Trophoblast cell (in vitro differentiated cells and primary cell): Measurements from ENCODE around the gene SLC20A1. TPM values are rescaled to one million over a fixed set of nuclear protein-coding genes. Genes with fewer than 3 reads are reported as not detected.

Source experiments
- DNase-seq, 2 donors: peaks; one replicate each; pipeline ENCODE4 v3.0.0-alpha.2; 2016
- H2AFZ ChIP-seq: 2 replicates; pipeline ENCODE4 v1.6.1; 2013; ENCODE audit warnings: low read length, moderate library complexity, mild to moderate bottlenecking; ENCODE audit not compliant: insufficient read depth, poor library complexity
- H2AK5ac ChIP-seq: 2 replicates; pipeline ENCODE4 v1.6.1; 2013; ENCODE audit warnings: mild to moderate bottlenecking, low read length
- H2BK120ac ChIP-seq: 2 replicates; pipeline ENCODE4 v1.6.1; 2013; ENCODE audit warnings: low read length, mild to moderate bottlenecking, moderate library complexity; ENCODE audit not compliant: insufficient read depth, poor library complexity
- H2BK12ac ChIP-seq: 2 replicates; pipeline ENCODE4 v1.6.1; 2013; ENCODE audit warnings: mild to moderate bottlenecking, low read length, moderate library complexity
- H2BK5ac ChIP-seq: 2 replicates; pipeline ENCODE4 v1.6.1; 2013; ENCODE audit warnings: low read length, low read depth, moderate library complexity, mild to moderate bottlenecking; ENCODE audit not compliant: poor library complexity
- H3K14ac ChIP-seq: 2 replicates; pipeline ENCODE4 v1.6.1; 2013; ENCODE audit warnings: mild to moderate bottlenecking, low read length
- H3K18ac ChIP-seq: 2 replicates; pipeline ENCODE4 v1.6.1; 2013; ENCODE audit warnings: mild to moderate bottlenecking, low read length
- H3K23ac ChIP-seq: 2 replicates; pipeline ENCODE4 v1.6.1; 2013; ENCODE audit warnings: low read length
- H3K27ac ChIP-seq: 2 replicates; pipeline ENCODE4 v1.5.1; 2013; ENCODE audit warnings: low read depth, mild to moderate bottlenecking, inconsistent platforms, low read length, moderate library complexity
- H3K27me3 ChIP-seq: 2 replicates; pipeline ENCODE4 v1.6.1; 2013; ENCODE audit warnings: inconsistent platforms, mild to moderate bottlenecking, low read length, moderate library complexity; ENCODE audit not compliant: insufficient read depth
- H3K36me3 ChIP-seq, 2 experiments: 1 replicate in 1 of 2; 2 replicates in 1 of 2; pipeline ENCODE4 v1.6.1; 2013; ENCODE audit warnings: low read length in 2 of 2, mild to moderate bottlenecking in 2 of 2, moderate library complexity in 1 of 2; ENCODE audit not compliant: insufficient read depth in 2 of 2, control insufficient read depth in 1 of 2
- H3K4ac ChIP-seq: 2 replicates; pipeline ENCODE4 v1.6.1; 2013; ENCODE audit warnings: low read depth, mild to moderate bottlenecking, low read length, moderate library complexity
- H3K4me1 ChIP-seq, 2 experiments: 1 replicate in 1 of 2; 2 replicates in 1 of 2; pipeline ENCODE4 v1.6.1; 2013; ENCODE audit warnings: low read length in 2 of 2, mild to moderate bottlenecking in 2 of 2, moderate library complexity in 1 of 2; ENCODE audit not compliant: insufficient read depth in 2 of 2, control insufficient read depth in 1 of 2
- H3K4me2 ChIP-seq: 2 replicates; pipeline ENCODE4 v1.6.1; 2013; ENCODE audit warnings: inconsistent platforms, mild to moderate bottlenecking, low read length, moderate library complexity
- H3K4me3 ChIP-seq: 2 replicates; pipeline ENCODE4 v1.5.1; 2013; ENCODE audit warnings: mild to moderate bottlenecking, low read depth, low read length, inconsistent platforms
- H3K79me1 ChIP-seq: one replicate; pipeline ENCODE4 v1.6.1; 2013; ENCODE audit warnings: low read length
- H3K79me2 ChIP-seq: 2 replicates; pipeline ENCODE4 v1.6.1; 2013; ENCODE audit warnings: low read length, mild to moderate bottlenecking; ENCODE audit not compliant: control insufficient read depth, insufficient read depth, poor library complexity
- H3K9ac ChIP-seq: 2 replicates; pipeline ENCODE4 v1.6.1; 2013; ENCODE audit warnings: mild to moderate bottlenecking, low read length
- H3K9me3 ChIP-seq: 2 replicates; pipeline ENCODE4 v1.6.1; 2013; ENCODE audit warnings: low read depth, mild to moderate bottlenecking, control low read depth, inconsistent platforms, low read length; ENCODE audit not compliant: insufficient read depth
- H4K12ac ChIP-seq: 2 replicates; pipeline ENCODE4 v1.6.1; 2013; ENCODE audit warnings: low read depth, mild to moderate bottlenecking, low read length, moderate library complexity
- H4K8ac ChIP-seq: 2 replicates; pipeline ENCODE4 v1.6.1; 2013; ENCODE audit warnings: low read depth, mild to moderate bottlenecking, low read length, moderate library complexity
- H4K91ac ChIP-seq: one replicate; pipeline ENCODE4 v1.6.1; 2013; ENCODE audit warnings: low read depth, mild to moderate bottlenecking, low read length, moderate library complexity
- WGBS: extraction: QIAGEN DNeasy Blood & Tissue Kit; methylation state at CpG from one replicate; pipeline ENCODE4 v1.1.7; 2013; ENCODE audit warnings: missing lambda C conversion rate; ENCODE audit not compliant: insufficient read length, insufficient coverage; ENCODE audit errors: extremely low coverage; 5-methylcytosine and 5-hydroxymethylcytosine counted together
- polyA plus RNA-seq: library from polyadenylated mRNA; stranded (reverse); fragments of 200-250 nt; gene quantifications from 2 replicates; pipeline ENCODE4 v1.2.3, GENCODE V29; 2013

SLC20A1 gene
- polyA plus RNA-seq, result 25.1 and 26.0 TPM in 2 replicates

- peak within 1 kb of the TSS; percentile 94 for H4K8ac ChIP-seq
- peak within 1 kb of the TSS; percentile 92 for H2AFZ ChIP-seq
- no peak within 1 kb of the TSS for H3K23ac ChIP-seq
- peak within 1 kb of the TSS; percentile 91 for H3K4me3 ChIP-seq
- peak within 1 kb of the TSS; percentile 95 for H2BK5ac ChIP-seq
- peak within 1 kb of the TSS; percentile 98 for H2BK120ac ChIP-seq
- no CpG with 5 or more reads among the region's 87 CpGs for WGBS
- peak; percentile 93 to 98 for DNase-seq
- H3K27ac ChIP-seq, result peak within 1 kb of the TSS; percentile 73
- peak within 1 kb of the TSS; percentile 95 for H3K14ac ChIP-seq
- peak within 1 kb of the TSS; percentile 95 for H3K4ac ChIP-seq
- H2BK12ac ChIP-seq, result peak within 1 kb of the TSS; percentile 35
- H3K36me3 ChIP-seq, result peaks cover 2 to 7% of the 10 kb centered on the region in 2 experiments
- peaks cover 11% of the 10 kb centered on the region for H3K79me2 ChIP-seq
- H3K27me3 ChIP-seq, result no peaks in the 10 kb centered on the region
- H3K4me1 ChIP-seq, result peaks cover 10 to 22% of the 10 kb centered on the region in 2 experiments
- peak within 1 kb of the TSS; percentile 84 for H3K9ac ChIP-seq
- H3K4me2 ChIP-seq, result peak within 1 kb of the TSS; percentile 86
- no peaks in the 10 kb centered on the region for H3K9me3 ChIP-seq
- peak within 1 kb of the TSS; percentile 95 for H4K91ac ChIP-seq
- peak within 1 kb of the TSS; percentile 85 for H4K12ac ChIP-seq
- peak within 1 kb of the TSS; percentile 99 for H3K18ac ChIP-seq
- H2AK5ac ChIP-seq, result peak within 1 kb of the TSS; percentile 97
- H3K79me1 ChIP-seq, result peaks cover 15% of the 10 kb centered on the region
Observed at GRCh38 chr2:112645310-112646101, at the start of gene SLC20A1. Gene SLC20A1, plus strand, starts transcription at chr2:112645939. Its CDS starts 890 bp downstream, at chr2:112646829.

DNA sequence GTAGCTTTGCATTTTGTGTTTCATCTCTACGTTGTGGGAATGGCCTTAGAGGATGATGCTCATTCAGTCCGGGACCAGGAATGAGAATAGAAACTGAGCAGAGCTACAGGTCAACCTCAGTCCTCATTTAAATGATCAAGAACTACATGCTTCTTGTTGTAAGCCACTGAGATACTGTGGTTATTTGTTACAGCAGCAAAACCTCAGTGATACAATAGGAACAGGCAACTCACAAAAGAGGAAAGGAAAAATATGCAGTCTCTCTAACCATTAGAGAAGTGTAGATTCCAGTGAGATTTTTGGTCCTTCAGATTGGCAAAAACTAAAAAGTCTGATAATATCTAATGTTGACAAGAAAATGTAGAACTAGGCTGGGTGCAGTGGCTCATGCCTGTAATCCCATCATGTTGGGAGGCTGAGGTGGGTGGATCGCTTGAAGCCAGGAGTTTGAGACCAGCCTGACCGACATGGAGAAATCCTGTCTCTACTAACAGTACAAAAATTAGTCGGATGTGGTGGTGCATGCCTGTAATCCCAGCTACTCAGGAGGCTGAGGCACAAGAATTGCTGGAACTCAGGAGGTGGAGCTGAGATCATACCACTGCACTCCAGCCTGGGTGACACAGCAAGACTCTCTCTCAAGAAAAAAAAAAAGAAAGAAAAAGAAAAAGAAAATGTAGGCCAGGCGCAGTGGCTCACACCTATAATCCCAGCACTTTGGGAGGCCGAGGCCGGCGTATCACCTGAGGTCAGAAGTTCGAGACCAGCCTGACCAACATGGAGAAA lies 48.0 kb upstream of the SLC20A1 start:
- peak; percentile 74 to 77 for DNase-seq
- no peak overlapping the region for H3K14ac ChIP-seq
- H4K91ac ChIP-seq, result no peak overlapping the region
- no peak overlapping the region for H3K27ac ChIP-seq
- no peak overlapping the region for H3K4me2 ChIP-seq
- H2BK12ac ChIP-seq, result no peak overlapping the region
- H3K9ac ChIP-seq, result no peak overlapping the region
- H3K27me3 ChIP-seq, result no peaks in the 10 kb centered on the region
- no peak overlapping the region for H2AFZ ChIP-seq
- WGBS, result no CpG with 5 or more reads among the region's 10 CpGs
- H2BK120ac ChIP-seq, result no peak overlapping the region
- no peaks in the 10 kb centered on the region for H3K79me2 ChIP-seq
- no peak overlapping the region for H3K18ac ChIP-seq
- H4K8ac ChIP-seq, result no peak overlapping the region
- no peak overlapping the region for H2AK5ac ChIP-seq
- no peaks in the 10 kb centered on the region for H3K36me3 ChIP-seq
- H3K9me3 ChIP-seq, result no peaks in the 10 kb centered on the region
- H3K4me1 ChIP-seq, result no peaks in the 10 kb centered on the region
- H3K79me1 ChIP-seq, result no peaks in the 10 kb centered on the region
- H3K4me3 ChIP-seq, result no peak overlapping the region
- no peak overlapping the region for H3K4ac ChIP-seq
- no peak overlapping the region for H4K12ac ChIP-seq
- H2BK5ac ChIP-seq, result no peak overlapping the region
- no peak overlapping the region for H3K23ac ChIP-seq

DNA sequence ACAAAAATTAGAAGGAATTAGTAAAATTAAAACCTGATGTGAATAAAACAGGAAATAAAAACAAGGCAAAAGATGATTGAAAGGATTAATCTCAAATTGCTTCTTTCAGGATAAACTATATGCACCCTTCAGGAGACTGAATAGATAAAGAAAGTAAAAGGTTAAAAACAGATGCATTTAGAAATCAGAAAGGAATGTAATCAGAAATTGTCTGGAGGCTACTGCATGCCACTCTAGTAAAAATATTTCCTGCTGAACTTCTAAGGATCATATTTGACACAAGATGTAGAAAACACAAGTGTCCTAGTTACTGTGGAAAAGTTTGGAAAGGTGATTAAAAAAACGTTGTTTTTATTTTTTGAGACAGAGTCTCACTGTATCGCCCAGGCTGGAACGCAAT lies 45.1 kb upstream of the SLC20A1 start:
- no peaks in the 10 kb centered on the region for H3K36me3 ChIP-seq

DNA sequence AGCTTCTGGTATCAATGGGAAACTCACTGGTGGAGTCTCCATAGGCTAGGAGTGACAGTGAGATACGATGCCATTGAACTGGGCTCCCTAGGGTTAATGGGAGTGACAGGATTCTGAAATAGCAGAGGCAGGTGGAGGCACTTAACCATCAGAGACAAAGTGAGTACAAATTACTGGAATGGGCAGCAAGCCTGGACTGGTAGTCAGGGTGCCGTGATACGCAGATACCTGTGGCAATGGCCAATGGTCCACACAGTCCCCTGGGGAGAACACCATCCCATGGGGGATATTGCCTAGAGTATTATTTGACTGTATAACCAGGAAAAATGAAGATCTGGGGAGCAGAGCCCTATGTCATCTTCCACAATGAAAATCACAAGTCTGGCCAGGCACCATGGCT lies 44.0 kb upstream of the SLC20A1 start:
- Histone ChIP-seq H4K12ac (no peak overlapping the region), H2BK5ac (no peak overlapping the region), H3K18ac (no peak overlapping the region), H3K4me2 (no peak overlapping the region), H4K8ac (no peak overlapping the region), H3K4me3 (no peak overlapping the region), H3K79me1 (no peaks in the 10 kb centered on the region), H3K4ac (no peak overlapping the region), H3K14ac (no peak overlapping the region), H3K23ac (no peak overlapping the region), H2AFZ (no peak overlapping the region), H2BK12ac (no peak overlapping the region), H3K9me3 (no peaks in the 10 kb centered on the region), H4K91ac (no peak overlapping the region), H3K4me1 (no peaks in the 10 kb centered on the region), H3K79me2 (no peaks in the 10 kb centered on the region), H3K27ac (no peak overlapping the region), H3K27me3 (no peaks in the 10 kb centered on the region), H2AK5ac (no peak overlapping the region), H2BK120ac (no peak overlapping the region), H3K9ac (no peak overlapping the region), H3K36me3 (no peaks in the 10 kb centered on the region)
- peak; percentile 43 to 63 for DNase-seq
- WGBS, result no CpG with 5 or more reads among the region's 3 CpGs

More for the DNA sequence above, 45.1 kb upstream of the SLC20A1 start:
- H3K18ac ChIP-seq, result no peak overlapping the region
- H4K8ac ChIP-seq, result no peak overlapping the region
- no peaks in the 10 kb centered on the region for H3K4me1 ChIP-seq
- no peak overlapping the region for H3K4me2 ChIP-seq
- no peak overlapping the region for H2BK12ac ChIP-seq
- H2AK5ac ChIP-seq, result no peak overlapping the region
- H4K91ac ChIP-seq, result no peak overlapping the region
- no peaks in the 10 kb centered on the region for H3K9me3 ChIP-seq
- whole genome bisulfite sequencing, result no CpG with 5 or more reads among the region's 3 CpGs
- H2BK5ac ChIP-seq, result no peak overlapping the region
- no peak overlapping the region for H3K27ac ChIP-seq
- H4K12ac ChIP-seq, result no peak overlapping the region
- no peak overlapping the region for H2BK120ac ChIP-seq
- H3K79me1 ChIP-seq, result no peaks in the 10 kb centered on the region
- DNase-seq, result peak in 1 of 2 donors; percentile 68
- no peak overlapping the region for H3K23ac ChIP-seq
- H3K79me2 ChIP-seq, result no peaks in the 10 kb centered on the region
- no peak overlapping the region for H3K9ac ChIP-seq
- H3K4me3 ChIP-seq, result no peak overlapping the region
- H3K14ac ChIP-seq, result no peak overlapping the region
- H3K4ac ChIP-seq, result no peak overlapping the region
- no peak overlapping the region for H2AFZ ChIP-seq
- H3K27me3 ChIP-seq, result no peaks in the 10 kb centered on the region
